GM12891 (cell line): Measurements from ENCODE around the gene DACH2.

Experiments used
- POLR2A ChIP-seq: IDR thresholded peaks from 2 replicates; pipeline ENCODE4 v1.6.1; 2011; ENCODE audit warnings: low read depth, low read length, control low read depth
- POLR2AphosphoS5 ChIP-seq: IDR thresholded peaks from 2 replicates; pipeline ENCODE4 v1.6.1; 2011; ENCODE audit warnings: low read depth, low read length, control low read depth
- SPI1 ChIP-seq: IDR thresholded peaks from 2 replicates; pipeline ENCODE4 v1.6.1; 2011; ENCODE audit warnings: low read depth, low read length, control low read depth
- TAF1 ChIP-seq: IDR thresholded peaks from 2 replicates; pipeline ENCODE4 v1.6.1; 2011; ENCODE audit warnings: low read depth, low read length, control low read depth

DNA sequence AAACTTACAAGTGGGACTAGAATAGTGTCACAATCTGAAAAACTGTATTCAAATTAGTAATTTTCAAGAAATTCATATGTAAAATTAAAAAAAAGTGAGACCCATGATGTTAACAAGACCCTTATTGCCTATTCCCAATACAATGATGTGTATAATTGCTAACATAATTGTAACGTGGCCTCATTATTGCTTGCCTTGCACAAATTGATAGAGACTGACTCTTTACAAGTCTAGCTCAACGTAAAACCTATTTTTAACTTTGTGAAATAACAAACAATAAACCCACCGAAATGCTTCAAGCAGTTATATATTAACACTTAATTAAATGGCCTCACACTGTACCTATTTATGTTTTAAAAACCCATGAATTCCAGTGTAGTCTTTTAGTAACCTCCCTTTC, 312.5 kb downstream of the DACH2 start:
- no peak for TF ChIP-seq POLR2AphosphoS5
- TF ChIP-seq POLR2A = no peak
- no peak for TF ChIP-seq TAF1
- no peak for TF ChIP-seq SPI1
